ENCODE measurements around the gene SERPINB1. TPM values are rescaled to one million over a fixed set of nuclear protein-coding genes. Genes with fewer than 3 reads are reported as not detected.

The SERPINB1 gene
- total RNA-seq, 1 donor from 2014 or later: 9.4 TPM

DNA sequence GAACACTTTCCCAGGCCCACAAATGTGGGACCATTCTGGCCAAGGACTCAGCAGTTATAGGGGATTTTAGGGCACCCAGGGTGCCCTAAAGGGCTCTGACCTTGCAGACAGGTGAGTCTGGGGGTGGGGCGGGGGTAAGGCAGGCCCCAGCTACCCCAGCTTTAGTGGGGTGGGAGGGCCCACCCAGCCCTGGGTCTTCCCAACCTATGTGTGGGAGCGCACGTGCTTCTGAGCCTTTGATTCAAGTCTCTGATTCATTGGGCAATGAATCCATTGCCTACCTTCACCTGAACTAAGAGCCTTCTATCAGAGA, 958 bp downstream of the SERPINB1 start:
- peaks cover 10% of the 10 kb centered on the region for H3K4me1 ChIP-seq
- H3K9ac ChIP-seq: no peak overlapping the region
- H3K27me3 Mint-ChIP-seq (ENCODE audit: insufficient read depth, low read depth): peaks cover 3% of the 10 kb centered on the region
- peak overlapping the region; percentile 99 for H3K27ac Mint-ChIP-seq
- H3K36me3 Mint-ChIP-seq: no peaks in the 10 kb centered on the region
- peak overlapping the region; percentile 43 for H3K4me3 ChIP-seq
- H3K4me2 ChIP-seq: peak overlapping the region; percentile 83
- H2AFZ ChIP-seq (replicated peaks): no peak overlapping the region
- peaks cover 31% of the 10 kb centered on the region for H3K4me1 Mint-ChIP-seq
- no peaks in the 10 kb centered on the region for H3K9me3 ChIP-seq (ENCODE audit: low read depth)
- peak overlapping the region; percentile 65 for H3K27ac ChIP-seq
- no peaks in the 10 kb centered on the region for H3K79me2 ChIP-seq (ENCODE audit: low read depth)
- peaks cover 29% of the 10 kb centered on the region for H3F3A ChIP-seq (ENCODE audit: low read depth)
- no peaks in the 10 kb centered on the region for H4K20me1 ChIP-seq (ENCODE audit: low read depth)
- TF ChIP-seq EZH2phosphoT487 (IDR thresholded peaks at IDR 0.05): no peak
- TF ChIP-seq EZH2 (IDR thresholded peaks at IDR 0.05): no peak
- no peak for TF ChIP-seq CTCF (IDR thresholded peaks at IDR 0.05)
- no peak for DNase-seq (ENCODE audit: low spot score)
- H3K27me3 ChIP-seq: no peaks in the 10 kb centered on the region
- no peaks in the 10 kb centered on the region for H3K36me3 ChIP-seq
- no peaks in the 10 kb centered on the region for H3K9me3 Mint-ChIP-seq
- peak overlapping the region; percentile 87 for H3K4me3 Mint-ChIP-seq

DNA sequence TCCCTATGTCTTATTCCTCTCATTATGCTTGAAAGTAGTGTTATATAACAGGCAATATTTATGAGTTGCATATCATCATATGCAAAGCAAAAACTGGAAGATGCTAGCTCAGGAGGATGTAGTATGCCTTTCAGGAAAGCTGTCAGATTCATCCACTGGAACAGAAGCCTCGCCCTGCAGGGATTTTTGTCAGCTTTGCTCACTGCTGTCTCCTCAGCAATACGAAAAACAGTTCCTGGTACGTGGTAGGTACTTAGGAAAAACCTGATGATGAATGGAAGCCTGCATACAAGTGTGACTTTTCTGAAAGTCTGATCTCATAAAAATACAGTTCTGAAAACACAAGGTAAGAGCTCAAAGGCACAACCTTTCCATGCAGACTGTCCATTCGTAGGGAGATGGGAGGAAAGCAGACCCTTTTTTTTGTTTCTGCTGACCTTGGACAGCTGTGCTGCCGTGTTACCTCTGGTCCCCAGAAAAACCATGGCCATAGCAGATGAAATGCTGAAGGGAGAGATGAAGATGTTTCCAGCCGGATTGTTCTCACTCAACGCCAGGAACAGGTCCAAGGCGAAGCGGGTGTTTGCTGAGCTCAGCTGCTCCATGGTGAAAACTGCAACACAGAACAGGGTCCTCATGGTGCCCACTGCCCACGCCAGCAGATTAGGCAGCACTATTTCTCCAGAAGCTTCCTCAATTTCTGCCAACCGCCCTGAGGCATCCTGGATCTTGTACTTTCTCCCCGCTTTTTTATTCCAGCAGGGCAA, 1.5 kb downstream of the SERPINB1 start:
- no peak overlapping the region for H2AFZ ChIP-seq (replicated peaks)
- peak overlapping the region; percentile 83 for H3K4me2 ChIP-seq
- H3K9me3 ChIP-seq (ENCODE audit: low read depth): no peaks in the 10 kb centered on the region
- no peaks in the 10 kb centered on the region for H3K79me2 ChIP-seq (ENCODE audit: low read depth)
- Mint-ChIP-seq H3K27me3 (ENCODE audit: insufficient read depth, low read depth) (peaks cover 3% of the 10 kb centered on the region), H3K4me1 (peaks cover 31% of the 10 kb centered on the region), H3K27ac (peak overlapping the region; percentile 57), H3K4me3 (peak overlapping the region; percentile 74), H3K9me3 (no peaks in the 10 kb centered on the region), H3K36me3 (no peaks in the 10 kb centered on the region)
- peak overlapping the region; percentile 43 for H3K4me3 ChIP-seq
- no peaks in the 10 kb centered on the region for H3K36me3 ChIP-seq
- H3K27me3 ChIP-seq: no peaks in the 10 kb centered on the region
- no peak overlapping the region for H3K9ac ChIP-seq
- H3K4me1 ChIP-seq: peaks cover 10% of the 10 kb centered on the region
- no peaks in the 10 kb centered on the region for H4K20me1 ChIP-seq (ENCODE audit: low read depth)
- H3F3A ChIP-seq (ENCODE audit: low read depth): peaks cover 28% of the 10 kb centered on the region
- no peak overlapping the region for H3K27ac ChIP-seq
- TF ChIP-seq CTCF (IDR thresholded peaks at IDR 0.05) (no peak), EZH2 (IDR thresholded peaks at IDR 0.05) (no peak), EZH2phosphoT487 (IDR thresholded peaks at IDR 0.05) (no peak)
- DNase-seq (ENCODE audit: low spot score): no peak

GRCh38 chr6:2839195-2839981, 2.3 kb downstream of the SERPINB1 start:
- Mint-ChIP-seq H3K4me1 (peaks cover 31% of the 10 kb centered on the region), H3K9me3 (no peaks in the 10 kb centered on the region), H3K4me3 (no peak overlapping the region), H3K27me3 (ENCODE audit: insufficient read depth, low read depth) (peaks cover 3% of the 10 kb centered on the region), H3K36me3 (no peaks in the 10 kb centered on the region), H3K27ac (peak overlapping the region; percentile 57)
- no peaks in the 10 kb centered on the region for H3K36me3 ChIP-seq
- H3K4me2 ChIP-seq: no peak overlapping the region
- H3K4me1 ChIP-seq: peaks cover 10% of the 10 kb centered on the region
- H3K27ac ChIP-seq: no peak overlapping the region
- H4K20me1 ChIP-seq (ENCODE audit: low read depth): no peaks in the 10 kb centered on the region
- no peaks in the 10 kb centered on the region for H3K27me3 ChIP-seq
- no peak for DNase-seq (ENCODE audit: low spot score)
- no peaks in the 10 kb centered on the region for H3K9me3 ChIP-seq (ENCODE audit: low read depth)
- no peak overlapping the region for H3K4me3 ChIP-seq
- no peaks in the 10 kb centered on the region for H3K79me2 ChIP-seq (ENCODE audit: low read depth)
- TF ChIP-seq EZH2phosphoT487 (IDR thresholded peaks at IDR 0.05): no peak
- peaks cover 28% of the 10 kb centered on the region for H3F3A ChIP-seq (ENCODE audit: low read depth)
- H3K9ac ChIP-seq: no peak overlapping the region
- no peak overlapping the region for H2AFZ ChIP-seq (replicated peaks)

- Mint-ChIP-seq H3K27ac (no peak overlapping the region), H3K4me3 (no peak overlapping the region), H3K4me1 (peaks cover 31% of the 10 kb centered on the region), H3K27me3 (ENCODE audit: insufficient read depth, low read depth) (no peaks in the 10 kb centered on the region), H3K9me3 (no peaks in the 10 kb centered on the region), H3K36me3 (peaks cover 2% of the 10 kb centered on the region)
- no peak overlapping the region for H3K27ac ChIP-seq
- DNase-seq (ENCODE audit: low spot score): no peak
- no peak overlapping the region for H3K4me2 ChIP-seq
- no peaks in the 10 kb centered on the region for H3K36me3 ChIP-seq
- H2AFZ ChIP-seq (replicated peaks): no peak overlapping the region
- H3K9me3 ChIP-seq (ENCODE audit: low read depth): no peaks in the 10 kb centered on the region
- H3K4me1 ChIP-seq: peaks cover 10% of the 10 kb centered on the region
- H3F3A ChIP-seq (ENCODE audit: low read depth): peaks cover 28% of the 10 kb centered on the region
- no peaks in the 10 kb centered on the region for H3K27me3 ChIP-seq
- H3K9ac ChIP-seq: no peak overlapping the region
- no peak for TF ChIP-seq CTCF (IDR thresholded peaks at IDR 0.05)
- no peak for TF ChIP-seq EZH2 (IDR thresholded peaks at IDR 0.05)
- no peak for TF ChIP-seq EZH2phosphoT487 (IDR thresholded peaks at IDR 0.05)
- H4K20me1 ChIP-seq (ENCODE audit: low read depth): no peaks in the 10 kb centered on the region
- no peaks in the 10 kb centered on the region for H3K79me2 ChIP-seq (ENCODE audit: low read depth)
- H3K4me3 ChIP-seq: no peak overlapping the region
Measured at GRCh38 chr6:2838251-2838650, 3.4 kb downstream of the SERPINB1 start.

Data from neural progenitor cell (in vitro differentiated cells).